SU-DHL-6 (cell line): ENCODE results near the gene ACAD10.
"Not testable (repeated sequence)": the region's sequence is repeated elsewhere in the genome, so short reads cannot be mapped to it uniquely, and the experiment has no call there.

ENCODE experiments used
- CTCF ChIP-seq: fragments of 200-600 bp; sonication (generic); IDR thresholded peaks from one replicate; pipeline ENCODE4 v1.5.1; 2017; ENCODE audit warnings: antibody characterized with exemption, mild to moderate bottlenecking, low read length, moderate library complexity; ENCODE audit not compliant: insufficient read depth, poor library complexity, severe bottlenecking
- EZH2phosphoT487 ChIP-seq: fragments of 200-600 bp; sonication (generic), shearing (Covaris generic); conservative IDR thresholded peaks from 2 replicates; pipeline ENCODE4 v1.6.1; 2018; ENCODE audit warnings: mild to moderate bottlenecking, antibody characterized with exemption, low read length, moderate library complexity, mixed read lengths

GRCh38 chr12:111763552-111763951 is 77.7 kb downstream of the ACAD10 start:
- not testable (repeated sequence) for TF ChIP-seq CTCF, EZH2phosphoT487
